T-helper 2 cell (primary cell): ENCODE data around the gene TRAF3.

Experiments
- DNase-seq, 5 experiments: peaks; one replicate each; pipeline versions ENCODE4 v3.0.0 to v3.0.0-alpha.2; 2012 to 2022

Gene TRAF3

DNA sequence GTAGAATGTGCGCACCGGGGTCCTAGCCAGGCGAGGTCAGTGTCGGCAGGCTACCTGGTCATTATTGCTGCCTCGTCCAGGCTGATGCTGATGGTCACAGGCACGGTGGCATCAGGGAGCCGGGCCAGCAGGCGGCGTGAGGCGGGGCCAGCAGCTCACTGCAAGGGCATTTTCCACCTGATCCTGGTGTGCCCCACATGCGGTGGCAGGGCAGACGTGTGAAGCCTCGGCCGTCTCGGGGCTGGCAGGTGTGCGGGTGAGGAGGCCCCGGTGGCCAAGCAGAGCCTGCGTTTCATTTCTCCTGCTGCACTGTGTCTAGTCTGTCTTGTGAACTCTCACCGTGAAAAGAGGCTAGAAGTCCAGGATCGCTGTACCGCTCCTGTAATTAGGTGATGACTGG, 133.2 kb downstream of the TRAF3 start:
- DNase-seq: no peak

DNA sequence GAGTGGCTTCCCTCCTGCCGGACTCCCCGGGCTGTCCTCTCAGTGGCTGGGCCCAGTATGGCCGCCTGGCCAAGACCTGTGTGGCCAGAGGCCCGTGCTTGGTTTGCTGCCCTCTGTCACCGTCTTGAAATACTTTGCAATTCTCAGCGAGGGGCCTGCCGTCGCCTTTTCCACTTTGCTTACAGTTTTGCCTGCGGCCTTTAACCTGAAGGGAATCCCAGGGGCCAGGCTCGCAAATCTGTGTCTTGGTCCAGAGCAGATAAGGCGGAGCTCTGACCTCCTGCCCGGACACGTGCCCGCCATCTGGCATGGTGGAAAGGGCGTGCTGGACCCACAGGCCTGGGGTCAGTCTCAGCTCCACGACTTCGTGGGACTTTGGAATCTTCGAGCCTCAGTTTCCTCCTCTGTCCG, 134.3 kb downstream of the TRAF3 start:
- no peak for DNase-seq

DNA sequence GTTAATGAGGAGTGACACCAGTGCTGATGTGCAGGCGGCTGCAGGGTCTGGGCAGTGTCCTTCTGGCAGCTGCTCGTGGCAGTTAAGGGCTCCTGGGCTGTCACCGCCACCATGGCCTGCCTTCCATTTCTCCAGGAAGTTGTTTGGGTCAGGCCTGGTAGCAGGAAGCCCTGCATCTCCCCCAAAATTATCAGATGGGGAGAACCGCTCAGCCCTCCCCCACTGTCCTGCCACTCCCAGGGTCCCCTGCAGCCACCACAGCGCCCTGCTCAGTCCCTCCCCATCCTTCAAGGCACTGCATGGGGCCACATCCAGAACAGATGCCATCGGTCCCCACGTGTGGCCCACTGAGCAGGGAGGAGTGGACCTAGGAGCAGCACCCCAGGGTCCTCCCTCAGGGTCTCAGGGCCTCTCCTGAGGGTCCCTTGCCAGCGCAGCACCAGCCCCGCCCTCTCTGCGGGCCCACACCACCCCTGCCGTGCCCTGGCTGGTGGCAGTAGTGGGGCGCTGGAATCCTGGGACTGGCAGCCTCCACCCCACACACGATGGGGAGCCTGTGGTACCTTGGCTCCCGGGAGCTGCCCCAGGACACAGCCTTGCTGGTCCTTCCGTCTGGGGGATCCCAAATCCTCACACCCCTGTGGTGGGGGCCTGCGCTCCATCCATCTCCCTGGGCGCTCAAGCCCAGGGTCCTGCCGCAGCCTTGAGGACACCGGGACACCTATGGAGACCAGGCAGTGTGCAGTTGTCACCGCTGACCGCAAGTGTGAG, 134.9 kb downstream of the TRAF3 start:
- DNase-seq: no peak

- DNase-seq: no peak
These were observed 136.3 kb downstream of the TRAF3 start for GRCh38 chr14:102913341-102914211.

GRCh38 chr14:102914474-102915291, 137.4 kb downstream of the TRAF3 start:
- no peak for DNase-seq

GRCh38 chr14:102915292-102916110, 138.3 kb downstream of the TRAF3 start:
- DNase-seq: no peak

DNA sequence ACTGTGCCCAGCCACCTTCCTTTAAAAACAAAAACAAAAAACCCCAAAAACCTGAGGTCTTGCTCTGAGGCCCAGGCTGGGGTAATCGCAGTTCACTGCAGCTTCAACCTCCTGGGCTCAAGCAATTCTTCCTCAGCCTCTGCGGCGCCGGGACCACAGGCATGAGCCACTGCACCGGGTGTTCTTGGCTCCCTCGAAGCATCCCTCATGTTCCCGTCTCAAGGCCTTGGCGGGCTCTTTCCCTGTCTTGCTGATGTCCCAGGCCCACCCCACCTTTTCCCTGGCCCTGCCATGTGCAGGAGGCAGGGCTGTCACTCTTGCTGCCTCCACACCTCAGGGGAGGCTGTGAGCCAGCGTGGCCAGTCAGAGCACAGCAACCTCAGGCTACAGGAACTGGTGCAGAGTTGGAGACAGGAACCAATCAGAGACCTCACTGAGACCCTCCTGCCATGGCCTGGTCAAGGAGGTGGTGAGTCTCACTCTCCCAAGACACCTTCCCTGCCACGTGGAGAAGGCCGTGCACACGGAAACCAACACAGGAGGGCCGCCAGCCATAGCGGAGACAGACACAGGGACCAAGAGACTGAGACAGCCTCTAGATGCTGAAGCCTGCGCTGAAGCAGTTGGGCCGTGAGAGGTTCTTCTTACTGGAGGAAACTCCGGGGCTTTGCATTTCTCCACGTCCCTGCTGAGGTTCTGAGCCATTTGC, 139.3 kb downstream of the TRAF3 start:
- DNase-seq: no peak

- no peak for DNase-seq
These were observed 139.8 kb downstream of the TRAF3 start for GRCh38 chr14:102917056-102917385.

- peak in 4 of 5 experiments; percentile 27 to 62 (median 38) for DNase-seq
These were observed 140.4 kb downstream of the TRAF3 start for GRCh38 chr14:102917469-102918211.

- DNase-seq: no peak
These were observed 141.2 kb downstream of the TRAF3 start for GRCh38 chr14:102918438-102918837.

GRCh38 chr14:102920273-102920997, 143.2 kb downstream of the TRAF3 start:
- DNase-seq: no peak

GRCh38 chr14:102920998-102921304, 143.7 kb downstream of the TRAF3 start:
- DNase-seq: no peak

DNA sequence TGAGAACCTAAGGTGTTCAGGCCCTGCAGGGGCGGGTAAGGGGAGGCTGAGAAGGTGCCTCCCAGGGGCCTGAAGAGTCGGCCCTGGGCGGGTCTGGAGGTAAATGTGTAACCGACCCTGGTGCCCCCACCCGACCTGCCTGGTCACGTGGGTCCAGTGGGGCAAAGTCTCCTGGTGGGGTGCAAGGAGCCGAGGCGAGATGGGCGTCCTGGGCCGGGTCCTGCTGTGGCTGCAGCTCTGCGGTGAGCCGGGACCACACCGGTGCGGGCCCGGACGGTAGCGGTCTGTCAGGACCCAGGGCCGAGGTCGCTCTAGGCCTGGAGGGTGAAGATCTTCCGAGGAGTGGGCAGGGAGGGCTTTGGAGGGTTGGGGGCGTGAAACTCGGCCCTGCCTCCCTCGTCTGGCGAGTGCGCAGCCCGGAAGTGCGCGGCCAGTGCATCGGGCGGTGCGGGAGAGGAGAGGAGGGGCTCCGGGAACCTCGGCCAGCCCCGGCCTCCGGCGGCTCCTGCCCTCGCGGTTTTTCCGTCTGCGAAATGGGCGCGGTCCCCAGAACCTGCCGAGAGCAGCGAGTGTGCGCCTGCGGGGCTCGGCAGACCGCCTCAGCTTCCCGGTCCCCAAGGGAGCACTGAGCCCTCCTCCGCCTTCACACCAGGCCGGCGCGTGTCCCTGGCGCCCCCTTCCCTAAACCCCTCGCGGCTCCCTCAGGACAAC, 145.4 kb downstream of the TRAF3 start, which contains the start of gene AMN:
AMN (plus strand) TSS at position 174 of the 711 bp plus-strand sequence; CDS start at position 200, 26 bp downstream.
- DNase-seq: peak in 1 of 5 experiments; percentile 25

DNA sequence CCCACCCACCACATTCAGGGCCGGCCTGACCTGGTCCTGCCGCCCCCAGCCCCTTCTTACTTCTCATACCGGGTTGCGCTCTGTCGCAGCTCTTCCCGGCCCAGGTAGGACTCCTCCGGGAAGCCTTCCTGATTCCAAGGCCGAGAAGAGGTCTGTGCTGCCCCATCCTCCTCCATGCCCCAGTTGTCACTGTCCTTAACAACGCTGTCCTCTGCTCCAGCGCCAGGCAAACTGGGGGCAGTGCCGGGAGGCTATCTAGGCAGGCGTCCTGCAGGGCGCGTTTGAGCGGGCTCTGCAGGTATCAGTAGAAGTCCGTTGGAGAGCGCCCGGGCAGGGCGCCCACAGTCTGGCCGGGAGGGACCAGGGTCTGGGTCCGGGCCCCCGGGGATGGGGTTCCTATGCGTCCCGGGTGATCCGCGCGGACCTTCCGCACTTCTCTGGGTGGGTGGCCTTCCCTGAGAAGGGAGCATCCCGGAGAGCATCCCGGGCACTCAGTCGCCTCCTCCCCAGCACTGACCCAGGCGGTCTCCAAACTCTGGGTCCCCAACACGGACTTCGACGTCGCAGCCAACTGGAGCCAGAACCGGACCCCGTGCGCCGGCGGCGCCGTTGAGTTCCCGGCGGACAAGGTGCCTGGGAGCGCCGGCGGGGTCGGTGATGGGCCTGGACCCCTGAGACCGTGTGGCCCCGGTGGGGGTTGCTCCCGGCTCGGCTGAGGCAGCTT, 146.1 kb downstream of the TRAF3 start:
- DNase-seq: no peak

DNA sequence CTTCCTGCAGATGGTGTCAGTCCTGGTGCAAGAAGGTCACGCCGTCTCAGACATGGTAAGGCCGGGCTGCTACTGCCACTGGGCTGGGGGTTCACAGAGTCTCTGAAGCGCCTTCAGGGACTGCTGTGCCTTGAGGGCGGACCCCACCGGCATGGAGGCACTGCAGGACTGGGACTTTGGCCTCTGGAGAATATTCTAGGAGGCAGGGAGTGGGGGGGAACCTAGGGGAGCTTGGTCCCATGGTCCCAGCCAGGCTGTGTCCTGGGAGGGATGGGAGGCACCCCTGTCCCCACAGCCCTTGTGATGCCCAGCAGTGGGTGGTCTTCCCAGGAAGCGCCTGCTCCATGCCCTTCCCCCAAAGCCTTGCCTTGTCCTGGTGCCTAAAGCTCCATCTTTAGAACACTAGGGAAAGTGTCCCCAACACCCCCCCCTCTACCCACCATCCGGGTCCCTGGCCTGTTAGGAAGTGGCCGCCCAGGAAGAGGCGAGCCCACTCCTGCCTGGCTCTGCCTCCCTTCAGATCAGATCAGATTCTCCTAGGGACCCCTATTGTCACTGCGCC, 146.8 kb downstream of the TRAF3 start:
- DNase-seq: no peak

- DNase-seq: no peak
These were observed 147.7 kb downstream of the TRAF3 start for GRCh38 chr14:102924632-102925588.

- DNase-seq: no peak
These were observed 148.4 kb downstream of the TRAF3 start for GRCh38 chr14:102925646-102926045.
